GM18868 (cell line): ENCODE results near the gene CSF2RB.

ENCODE experiments used
- ATAC-seq: cut with Tn5 transposase; IDR thresholded peaks from one replicate; pipeline ENCODE4 v1.9.1; 2021; ENCODE audit warnings: mild to moderate bottlenecking, moderate library complexity; ENCODE audit not compliant: unreplicated experiment

The CSF2RB gene

DNA sequence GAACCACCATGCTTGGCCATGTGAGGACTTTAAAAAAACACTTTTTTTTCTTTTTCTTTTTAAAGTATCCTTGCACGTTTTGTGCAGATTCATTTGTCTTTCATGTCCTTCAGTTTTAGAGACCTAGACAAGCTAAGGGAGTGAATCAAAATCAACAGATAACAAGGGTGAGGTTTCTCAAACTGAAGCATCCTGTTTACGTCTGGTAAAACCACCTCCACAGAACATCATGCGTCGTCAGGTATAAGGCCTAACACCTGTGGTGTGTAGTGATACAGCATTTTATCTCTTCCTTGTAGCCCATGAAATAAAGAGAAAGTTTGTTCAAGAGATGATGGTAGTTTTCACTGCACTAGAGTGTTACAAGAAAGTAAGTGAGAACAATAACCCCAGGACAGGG, 26.3 kb upstream of the CSF2RB start:
- no peak for ATAC-seq

DNA sequence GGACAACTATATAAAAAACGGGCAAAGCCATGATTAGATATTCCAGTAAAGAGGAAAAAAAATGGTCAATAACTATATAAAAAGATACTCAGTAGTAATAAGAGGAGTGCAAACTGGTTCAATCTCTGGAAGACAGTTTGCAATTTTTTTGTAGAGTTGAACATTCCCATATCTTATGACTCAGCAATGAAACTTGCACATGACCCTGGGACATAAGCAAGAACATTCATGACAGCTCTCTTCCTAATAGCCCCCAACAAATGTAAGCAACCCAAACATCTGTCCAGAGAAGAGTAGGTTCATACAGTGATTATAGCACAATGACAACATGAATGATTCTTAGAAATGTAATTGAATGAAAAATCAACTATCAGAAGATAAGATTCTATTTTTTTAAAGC, 21.8 kb upstream of the CSF2RB start:
- ATAC-seq = no peak

DNA sequence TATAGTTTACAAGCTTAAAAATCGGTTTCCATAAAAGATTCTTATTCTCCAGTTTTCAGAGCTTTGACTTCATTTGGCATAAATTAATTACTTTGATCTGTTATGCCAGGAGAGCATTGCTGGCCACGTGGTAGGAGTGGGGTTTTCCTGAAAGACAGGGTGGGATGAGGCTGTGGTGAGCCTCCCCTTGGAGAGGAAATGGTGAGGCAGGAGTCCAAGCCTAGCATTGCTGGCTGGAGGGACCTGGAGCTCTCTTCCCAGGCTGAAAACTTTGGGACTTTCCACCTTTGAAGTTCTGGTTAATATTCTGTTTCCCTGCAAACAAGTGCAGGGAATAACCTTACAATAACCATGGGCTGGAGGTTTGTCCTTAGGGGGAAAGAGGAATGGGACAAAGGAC, 21.1 kb upstream of the CSF2RB start:
- ATAC-seq = no peak

DNA sequence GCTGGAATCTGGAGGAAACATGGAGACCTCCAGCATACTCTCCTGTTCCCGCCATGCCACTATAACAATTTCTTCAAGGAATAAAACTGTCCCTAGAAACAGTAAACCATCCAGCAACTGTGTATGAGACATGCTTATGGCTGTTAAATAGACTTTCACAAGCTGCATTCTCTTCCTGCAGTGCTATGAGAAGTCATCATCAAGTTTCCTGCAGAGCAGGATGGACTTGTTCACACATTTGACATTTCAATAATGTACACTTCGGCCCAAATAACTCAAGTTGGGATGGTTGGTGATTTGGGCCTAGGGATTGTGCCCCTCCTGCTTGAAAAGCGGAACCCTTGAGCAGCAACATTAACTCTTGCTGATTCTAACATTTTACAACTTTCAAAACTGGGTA, 20.2 kb upstream of the CSF2RB start:
- no peak for ATAC-seq

DNA sequence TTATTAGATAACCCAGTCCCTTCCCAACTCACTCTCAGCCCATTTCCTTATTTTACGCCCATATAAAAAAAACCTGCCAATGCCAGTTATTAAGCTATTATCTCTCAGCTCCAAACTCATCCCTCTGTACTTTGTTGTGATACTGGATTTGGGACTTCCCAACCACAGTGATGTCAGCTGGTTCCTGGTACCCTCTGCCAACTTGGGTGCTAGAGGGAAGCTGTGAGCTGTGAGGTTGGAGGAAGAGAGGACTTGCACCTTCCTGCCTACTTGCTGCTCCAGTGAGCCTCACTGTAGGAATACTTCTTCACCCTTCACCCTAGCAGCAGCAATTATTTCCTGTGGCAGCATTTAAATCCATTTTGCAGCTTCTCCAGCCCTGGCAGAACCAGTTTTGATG, 19.2 kb upstream of the CSF2RB start:
- no peak for ATAC-seq

DNA sequence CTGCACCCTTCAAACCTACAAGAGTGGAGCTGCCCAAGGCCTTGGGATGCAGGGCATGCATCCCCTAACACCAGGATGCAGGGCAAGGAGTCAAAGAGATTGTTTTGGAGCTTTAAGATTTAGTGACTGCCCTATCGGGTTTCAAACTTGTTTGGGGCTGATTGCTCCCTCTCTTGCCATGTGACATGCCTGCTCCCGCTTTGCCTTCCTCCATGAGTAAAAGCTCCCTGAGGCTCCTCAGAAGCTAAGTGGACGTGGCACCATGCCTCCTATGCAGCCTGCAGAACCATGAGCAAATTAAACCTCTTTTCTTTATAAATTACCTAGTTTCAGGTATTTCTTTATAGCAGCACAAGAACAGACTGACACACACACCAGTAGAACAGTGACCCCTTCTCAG, 15.8 kb upstream of the CSF2RB start:
- ATAC-seq = no peak

DNA sequence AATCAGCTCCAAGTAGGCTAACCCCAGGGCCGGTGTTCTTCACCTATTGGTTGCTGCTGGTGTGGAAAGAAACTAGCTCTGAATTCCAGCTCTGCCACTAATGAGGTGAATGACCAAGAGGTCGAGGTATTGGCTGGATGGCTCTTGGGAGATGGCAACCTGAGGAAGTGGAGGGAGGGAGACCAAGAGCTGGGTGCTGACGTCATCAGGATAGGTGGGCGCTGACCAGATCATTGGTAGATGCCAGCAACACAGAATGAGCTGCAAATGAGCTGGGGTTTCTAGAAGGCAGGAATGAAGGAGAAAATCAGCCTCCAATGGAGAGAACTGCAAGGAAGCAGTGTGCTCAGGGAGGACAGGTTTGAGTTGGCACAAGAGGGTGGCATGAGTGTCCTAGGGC, 14.7 kb upstream of the CSF2RB start:
- no peak for ATAC-seq

DNA sequence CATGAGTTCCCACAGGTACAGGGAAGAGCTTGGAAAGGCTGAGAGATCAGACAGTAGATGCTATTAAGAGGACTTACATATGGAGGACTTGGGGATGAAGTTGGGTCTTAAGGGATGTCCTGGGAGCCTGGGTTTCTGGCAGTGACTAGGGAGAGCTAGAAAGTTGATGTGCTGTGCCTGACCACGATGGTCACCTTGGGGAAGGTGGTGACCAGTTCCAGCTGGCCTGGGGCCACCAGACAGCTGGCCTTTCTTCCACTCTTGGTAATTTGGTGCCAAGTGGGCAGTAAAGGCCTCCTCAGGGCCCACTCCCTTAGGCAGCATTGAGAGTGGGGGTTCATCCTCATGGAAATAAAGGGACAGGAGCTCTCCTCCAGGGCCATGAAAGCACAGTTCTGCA, 13.9 kb upstream of the CSF2RB start:
- ATAC-seq = no peak

DNA sequence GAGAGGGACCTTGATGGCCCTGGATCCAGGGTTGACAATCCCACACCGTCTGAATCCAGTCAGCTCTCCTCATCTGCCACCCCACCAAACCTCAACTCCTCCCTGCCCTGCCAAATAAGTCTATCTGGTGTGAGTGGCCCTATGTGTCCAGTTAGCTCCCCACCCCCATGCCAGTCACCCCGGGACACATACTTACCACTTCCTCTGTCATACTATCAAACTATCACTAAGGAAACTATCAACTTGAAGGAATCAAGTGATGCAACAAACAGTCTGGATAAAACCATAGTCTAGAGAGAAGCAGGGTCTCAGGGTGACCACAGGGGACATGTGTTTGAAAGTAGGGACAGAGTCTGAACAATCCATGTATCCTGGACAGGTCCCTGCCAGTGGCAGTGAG, 13.2 kb upstream of the CSF2RB start:
- ATAC-seq = no peak

DNA sequence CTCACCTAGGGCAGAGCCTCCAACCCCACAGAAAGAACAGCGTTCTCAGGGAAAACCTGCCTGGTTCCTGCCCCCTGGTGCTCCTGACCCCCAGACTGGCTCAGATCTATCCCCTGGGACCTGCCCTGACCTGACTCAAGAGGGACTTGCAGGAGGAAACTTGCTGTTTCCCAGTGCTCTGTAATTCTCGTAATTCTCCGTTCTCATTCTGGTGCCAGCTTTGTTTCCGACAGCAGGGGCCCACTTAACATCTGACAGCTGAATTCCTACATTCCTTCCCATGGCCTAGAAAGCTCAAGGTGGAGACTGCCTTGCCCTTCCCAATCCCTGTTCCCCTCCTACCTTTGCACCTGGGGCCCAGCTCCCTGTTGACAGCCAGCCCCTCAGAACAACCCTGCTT, 12.5 kb upstream of the CSF2RB start:
- no peak for ATAC-seq

DNA sequence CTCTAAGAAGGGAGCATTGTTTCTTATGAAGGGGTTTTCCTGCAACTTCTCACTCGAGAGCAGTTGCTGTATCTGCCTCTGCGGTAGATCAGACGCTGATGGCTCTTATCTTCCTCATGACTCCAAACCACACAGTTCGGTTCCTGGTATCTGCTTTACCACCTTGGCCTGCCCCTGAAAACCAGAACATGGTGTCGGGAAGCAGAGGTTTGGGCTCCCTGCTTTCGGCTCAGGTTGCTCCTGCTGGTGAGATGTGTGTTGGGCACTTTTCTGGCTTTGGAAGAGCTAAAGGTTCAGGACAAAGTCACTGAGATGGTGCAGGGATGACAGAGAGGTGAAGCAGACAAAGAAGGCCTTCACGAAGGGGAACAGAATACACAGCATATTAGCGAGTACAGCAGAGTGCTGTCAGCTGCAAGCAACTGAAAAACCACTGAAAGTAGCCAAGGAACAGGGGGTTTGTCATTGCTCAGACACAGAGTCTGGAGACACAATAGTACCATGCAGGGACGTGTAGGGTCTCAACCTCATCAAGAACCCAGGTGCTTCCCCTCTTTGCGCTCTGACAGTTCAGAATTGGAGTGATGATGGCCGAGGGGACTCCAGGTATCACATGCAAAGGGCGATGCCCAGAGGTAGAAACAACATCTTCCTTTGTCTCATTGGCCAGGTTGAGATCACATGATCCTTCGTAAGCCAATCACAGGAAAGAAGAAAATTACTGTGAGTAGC, 11.9 kb upstream of the CSF2RB start:
- ATAC-seq = peak; percentile 76

DNA sequence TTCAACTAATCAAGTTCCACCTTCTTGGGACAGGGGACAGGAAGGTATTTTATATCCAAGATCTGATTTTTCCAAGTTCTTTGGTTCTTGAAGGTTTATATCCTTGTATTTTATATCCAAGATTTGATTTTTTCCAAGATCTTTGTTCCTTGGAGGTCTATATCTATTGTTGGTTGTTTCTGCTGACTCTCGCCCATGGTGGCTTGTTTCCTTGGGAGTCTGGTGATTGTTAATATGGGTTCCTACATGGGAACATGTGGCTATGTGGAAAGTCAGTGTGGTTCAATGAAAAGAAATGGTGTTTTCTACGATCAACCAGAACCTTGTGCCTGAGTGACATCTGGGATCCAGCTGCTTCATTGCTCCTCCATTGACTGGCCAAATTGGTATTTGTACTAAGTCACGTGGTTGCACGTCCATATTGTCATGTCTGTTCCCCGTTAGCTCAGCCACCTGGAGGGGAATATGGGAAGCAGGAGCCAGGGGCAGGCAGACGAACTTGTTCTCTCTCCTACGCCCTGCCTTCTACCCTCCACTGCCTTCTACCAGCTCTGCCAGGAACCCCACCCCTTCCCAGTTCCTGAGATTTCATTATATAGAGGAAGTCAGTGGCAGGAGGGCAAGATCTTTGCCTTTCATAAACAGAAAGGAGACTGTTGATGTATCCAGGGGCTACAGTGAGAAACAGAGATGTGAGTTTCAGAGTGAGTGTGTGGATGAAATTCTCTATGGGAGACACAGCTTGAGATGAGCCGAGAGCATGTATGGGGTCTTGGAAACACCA, 11.1 kb upstream of the CSF2RB start:
- ATAC-seq = no peak

DNA sequence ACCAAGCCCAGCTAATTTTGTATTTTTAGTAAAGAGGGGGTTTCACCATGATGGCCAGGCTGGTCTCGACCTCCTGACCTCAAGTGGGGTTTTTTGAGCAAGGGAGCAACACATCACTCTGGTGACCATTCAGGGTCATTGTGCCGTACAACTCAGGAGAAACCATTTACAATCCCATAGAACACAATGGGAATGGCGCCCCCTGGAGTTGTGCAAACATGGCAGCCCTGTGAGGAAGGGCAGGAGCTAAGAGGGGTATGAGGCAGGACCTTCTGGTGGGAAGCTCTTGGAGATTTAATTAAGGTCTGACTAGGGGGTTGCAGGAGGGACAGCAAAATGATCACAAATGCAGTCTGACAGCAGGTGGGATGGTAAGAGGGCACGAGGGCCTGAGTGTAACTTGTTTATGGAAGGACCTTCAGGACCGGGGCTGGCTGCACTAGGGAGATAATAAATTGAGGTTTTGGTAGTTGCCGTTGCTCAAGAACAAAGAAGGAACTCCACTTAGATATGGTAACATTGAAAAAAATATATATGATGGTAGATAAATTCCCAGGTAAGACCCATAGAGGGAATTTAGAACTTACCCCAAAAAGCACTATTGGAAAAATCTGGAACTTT, 9.1 kb upstream of the CSF2RB start:
- no peak for ATAC-seq

DNA sequence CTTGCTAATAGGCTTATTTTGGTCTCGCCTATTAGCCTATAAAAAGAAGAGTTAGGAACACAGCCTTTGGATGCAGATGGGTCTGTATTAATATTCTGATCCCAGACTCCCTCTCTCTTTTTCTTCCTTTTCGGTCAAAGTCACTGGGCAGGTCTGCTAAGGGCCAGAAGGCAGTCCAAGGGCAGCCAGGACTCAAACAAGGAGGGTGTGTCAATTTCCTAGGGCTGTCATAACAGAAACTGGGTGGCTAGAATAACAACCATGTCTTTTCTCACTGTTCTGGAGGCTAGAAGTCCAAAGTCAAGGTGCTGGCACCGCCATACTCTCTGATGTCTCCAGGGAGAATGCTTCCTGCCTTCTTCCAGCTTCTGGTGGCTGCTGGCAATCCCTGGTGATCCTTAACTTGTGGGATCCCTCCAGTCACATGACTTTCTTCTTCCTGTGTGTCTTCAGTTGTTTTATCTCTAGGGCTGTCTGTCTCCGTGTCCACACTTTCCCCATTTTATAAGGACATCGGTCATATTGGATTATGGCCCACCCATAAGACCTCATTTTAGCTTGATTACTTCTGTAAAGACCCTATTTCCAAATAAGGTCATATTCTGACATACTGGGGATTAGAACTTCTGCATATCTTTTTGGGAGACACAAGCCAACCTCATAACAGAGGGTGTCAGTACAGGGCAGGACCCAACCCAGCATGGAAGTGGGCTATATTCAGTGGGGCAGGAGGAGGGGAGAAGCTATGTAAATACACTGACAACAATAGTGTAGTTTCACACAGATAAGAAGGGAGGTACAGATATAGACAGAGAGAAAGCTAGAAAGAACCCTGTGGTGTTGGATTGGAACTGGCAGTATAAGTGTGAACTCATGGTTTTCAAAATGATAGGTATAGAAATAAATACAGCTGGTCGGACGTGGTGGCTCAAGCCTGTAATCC, 5.9 kb upstream of the CSF2RB start:
- no peak for ATAC-seq

DNA sequence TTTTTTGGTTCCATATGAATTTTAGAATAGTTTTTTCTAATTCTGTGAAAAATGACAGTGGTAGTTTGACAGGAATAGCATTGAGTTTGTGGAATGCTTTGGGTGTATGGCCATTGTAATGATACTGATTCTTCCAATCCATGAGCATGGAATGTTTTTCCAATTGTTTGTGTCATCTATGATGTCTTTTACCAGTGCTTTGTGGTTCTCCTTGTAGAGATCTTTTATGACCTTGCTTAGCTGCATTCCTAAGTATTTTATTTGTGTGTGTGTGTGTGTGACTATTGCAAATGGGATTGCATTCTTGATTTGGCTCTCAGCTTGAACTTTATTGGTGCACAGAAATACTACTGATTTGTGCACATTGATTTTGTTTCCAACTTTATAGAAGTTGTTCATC, 3.0 kb upstream of the CSF2RB start:
- ATAC-seq = no peak

DNA sequence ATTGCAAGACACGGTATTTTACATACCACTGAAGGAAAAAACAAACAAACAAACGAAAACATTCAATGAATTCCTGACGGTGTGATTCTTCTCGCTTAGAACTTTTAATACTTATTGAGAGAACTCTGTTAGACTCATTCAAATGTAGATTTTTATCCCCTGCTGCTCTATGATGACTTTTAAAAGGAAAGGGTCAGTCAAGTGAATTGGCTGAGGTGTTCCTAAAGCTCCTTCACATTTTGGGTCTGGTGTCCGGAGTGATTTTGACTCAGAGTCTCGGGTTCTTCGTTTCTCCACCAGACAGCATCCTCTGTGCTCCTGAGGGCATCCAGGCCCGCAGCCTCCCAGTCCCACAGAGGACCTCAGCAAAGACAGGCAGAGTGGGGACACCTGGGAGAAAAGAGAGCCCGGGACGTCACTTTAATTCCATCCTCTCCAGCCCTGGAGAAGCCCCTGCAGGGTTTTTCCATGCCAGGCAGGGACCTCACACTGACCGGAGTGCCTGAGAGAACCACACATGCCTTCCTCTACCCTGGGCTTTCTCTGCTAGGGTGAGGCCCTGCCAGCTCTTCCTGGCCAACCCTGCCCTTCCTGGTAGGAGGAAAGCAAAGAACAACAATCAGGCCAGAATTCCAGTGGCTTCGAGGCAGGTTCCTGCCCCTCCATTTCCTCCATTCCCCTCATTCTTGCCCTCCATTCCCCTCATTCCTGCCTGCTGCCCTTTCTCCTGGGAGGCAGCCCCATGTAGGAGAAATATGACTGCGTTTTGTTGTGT, 1.4 kb upstream of the CSF2RB start:
- no peak for ATAC-seq

DNA sequence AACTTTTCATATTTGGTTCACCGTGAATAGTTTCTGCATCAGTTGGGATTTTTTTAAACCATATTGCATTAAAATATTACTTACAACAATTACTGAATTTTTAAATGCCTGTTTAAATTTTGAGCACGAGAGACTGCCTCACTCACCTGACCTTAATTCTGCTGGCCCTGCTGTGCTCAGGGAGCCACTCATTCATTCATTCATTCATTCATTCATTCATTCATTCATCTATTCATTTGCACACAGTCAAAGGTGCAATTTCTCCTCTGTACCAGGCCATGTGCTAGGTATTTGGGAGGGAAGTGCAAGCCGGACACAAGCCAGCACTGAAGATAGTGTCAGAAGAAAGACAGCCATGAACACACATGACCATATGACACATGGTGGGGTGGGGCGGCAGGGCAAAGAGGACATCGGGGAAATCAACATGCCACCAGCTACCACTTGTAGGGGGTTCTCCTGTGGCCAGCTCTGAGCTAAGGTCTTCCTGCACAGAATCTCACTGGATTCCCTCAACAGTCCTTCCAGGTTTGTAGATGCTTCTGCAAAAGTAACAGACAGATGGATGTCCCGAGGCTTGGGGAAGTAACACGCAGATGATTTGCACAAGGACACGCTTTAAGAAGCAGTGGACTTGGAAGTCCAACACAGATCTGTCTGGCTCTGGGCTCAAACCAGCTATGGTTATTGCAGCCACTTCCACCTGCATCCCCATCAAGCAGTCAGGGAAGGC, 568 bp upstream of the CSF2RB start:
- no peak for ATAC-seq

DNA sequence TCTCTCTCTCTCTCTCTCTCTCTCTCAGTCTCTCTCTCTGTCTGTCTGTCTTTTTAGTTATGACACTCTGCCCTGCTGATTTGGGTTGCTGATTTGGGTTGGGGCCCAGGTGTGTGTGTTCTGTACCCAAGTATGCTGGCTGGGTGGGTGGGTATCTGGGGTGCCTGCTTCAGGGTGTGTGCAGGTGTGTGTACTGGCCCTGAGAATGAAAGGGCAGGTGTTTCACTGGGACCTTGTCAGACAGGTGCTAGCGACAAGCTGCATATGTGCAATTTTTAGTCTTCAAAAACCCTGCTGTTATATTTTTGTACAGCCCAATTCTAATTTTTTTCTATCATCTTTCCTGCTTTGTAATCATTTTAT, 943 bp downstream of the CSF2RB start:
- no peak for ATAC-seq

DNA sequence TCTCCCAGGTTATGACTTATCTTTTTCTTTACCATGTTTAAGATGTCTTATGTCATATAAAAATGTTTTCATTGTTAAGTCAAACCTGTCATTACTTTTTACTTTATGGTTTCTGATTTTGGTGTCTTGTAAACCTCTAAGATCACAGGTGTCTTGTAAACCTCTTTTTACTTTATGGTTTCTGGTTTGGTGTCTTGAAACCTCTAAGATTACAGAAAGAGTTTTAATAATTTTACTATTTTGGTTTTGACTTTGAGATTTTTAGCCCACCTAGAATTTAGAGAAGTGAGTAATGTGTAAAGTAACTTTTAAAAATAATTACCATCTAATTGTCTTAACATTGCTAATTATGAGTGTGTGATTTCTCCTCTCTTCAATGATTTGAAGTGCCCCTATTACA, 2.6 kb downstream of the CSF2RB start:
- ATAC-seq = no peak
